Transverse colon (tissue), 4 donors: ENCODE results near the gene PLA2G5. TPM values are rescaled to one million over a fixed set of nuclear protein-coding genes. Genes with fewer than 3 reads are reported as not detected.

Experiments
- DNase-seq: peaks from one replicate; pipeline ENCODE4 v3.0.0-alpha.2; 2019
- H3K27ac ChIP-seq, 4 donors: fragments of 200-600 bp; sonication (generic); 2 replicates each; pipeline ENCODE4 v1.5.1; 2016 to 2018; ENCODE audit warnings: inconsistent platforms in 4 of 4
- H3K27me3 ChIP-seq: fragments of 200-600 bp; sonication (generic); 2 replicates; pipeline ENCODE4 v1.5.1; 2017; ENCODE audit warnings: inconsistent platforms
- H3K36me3 ChIP-seq, 4 donors: fragments of 200-600 bp; sonication (generic); 2 replicates each; pipeline ENCODE4 v1.5.1; 2017 to 2019; ENCODE audit warnings: inconsistent platforms in 4 of 4
- H3K4me1 ChIP-seq, 4 donors: fragments of 200-600 bp; sonication (generic); 2 replicates each; pipeline ENCODE4 v1.5.1; 2017 to 2020; ENCODE audit warnings: inconsistent platforms in 4 of 4
- H3K4me3 ChIP-seq, 4 donors: fragments of 200-600 bp; sonication (generic); 1 replicate in 1 of 4; 2 replicates in 3 of 4; pipeline versions ENCODE4 v1.5.1 to v1.6.1; 2017 to 2019; ENCODE audit warnings: inconsistent platforms in 4 of 4
- H3K9me3 ChIP-seq, 2 donors: fragments of 200-600 bp; sonication (generic); 2 replicates each; pipeline ENCODE4 v1.5.1; 2017 to 2019; ENCODE audit warnings: inconsistent platforms in 2 of 2
- EP300 ChIP-seq: sonication (generic); formaldehyde crosslinking; IDR thresholded peaks from one replicate; pipeline ENCODE4 v1.6.1; 2017; ENCODE audit warnings: antibody characterized with exemption, low read depth
- POLR2A ChIP-seq: fragments of 450-650 bp; IDR thresholded peaks from one replicate; pipeline ENCODE4 v1.6.1; 2016; ENCODE audit warnings: antibody characterized with exemption, mild to moderate bottlenecking, moderate library complexity
- POLR2AphosphoS5 ChIP-seq, 3 donors: sonication (generic); formaldehyde crosslinking; IDR thresholded peaks; one replicate each; pipeline ENCODE4 v1.6.1; 2016; ENCODE audit warnings: antibody characterized with exemption in 3 of 3
- WGBS, 2 donors: methylation state at CpG; one replicate each; pipeline ENCODE4 v1.1.5; 2018; ENCODE audit warnings: low coverage in 1 of 2; 5-methylcytosine and 5-hydroxymethylcytosine counted together
- in situ Hi-C, 4 donors: fragments of 200-750 bp; cut with MboI; loops; one replicate each; pipeline versions ENCODE4 v1.15.0 to v1.15.1; 2017; ENCODE audit warnings: low sequenced_read_pairs in 3 of 4, low pct_ligation_motif_present in 1 of 4, low pct_unique_long_range_greater_than_20kb in 1 of 4
- intact Hi-C: fragments of 100-400 bp; cut with DNase I; formaldehyde crosslinking; loops from one replicate; pipeline ENCODE4 v1.15.1; 2023; ENCODE audit warnings: low total_unique reads
- total RNA-seq, 4 donors: library from RNA; depleted of rRNA; stranded (reverse); fragments of >200 nt; gene quantifications; one replicate each; pipeline ENCODE4 v1.1.0, GENCODE V29; 2016
- TF ChIP-seq, protein P1 (sequence below), 5 experiments: fragments of 200-600 bp in 3 of 5; fragments of 450-650 bp in 2 of 5; sonication (generic) in 3 of 5; IDR thresholded peaks; 1 replicate in 2 of 5; 2 replicates in 3 of 5; pipeline ENCODE4 v1.5.1; 2016 to 2017; ENCODE audit warnings: antibody characterized with exemption in 5 of 5, inconsistent platforms in 3 of 5, mild to moderate bottlenecking in 2 of 5, moderate library complexity in 1 of 5

The PLA2G5 gene
- total RNA-seq, 4 donors from 2014 or later: 0.60 to 3.1 (median 2.9) TPM; not detected in 1

DNA sequence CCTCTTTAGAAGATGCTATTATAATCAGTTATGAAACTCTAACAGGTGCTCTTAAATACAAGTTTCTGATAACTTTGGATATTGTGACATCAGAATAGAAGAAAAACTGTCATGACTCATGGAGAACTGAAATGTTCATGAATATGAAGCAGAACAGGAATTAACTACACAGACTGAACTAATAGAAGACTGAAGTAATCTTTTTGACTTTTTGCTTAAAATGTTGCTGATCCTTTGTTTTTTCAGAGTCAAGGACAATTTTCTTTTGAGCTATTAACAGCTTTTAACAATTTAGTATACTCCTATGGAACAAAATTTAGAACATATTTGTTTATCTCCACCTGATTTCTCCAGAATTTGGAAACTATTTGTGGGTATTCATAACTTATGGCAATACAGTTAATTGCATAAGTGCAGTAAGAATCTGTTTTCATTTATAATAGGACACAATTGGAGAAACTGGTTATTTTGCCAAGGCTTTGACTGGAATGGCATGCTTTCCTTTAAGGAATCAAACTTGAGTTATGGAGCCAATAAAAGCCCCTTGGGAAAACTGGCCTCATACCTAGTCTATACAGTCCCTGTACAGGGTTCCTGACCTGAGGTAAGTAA, 18.7 kb upstream of the PLA2G5 start:
- Histone ChIP-seq H3K4me1 (no peaks in the 10 kb centered on the region), H3K36me3 (no peaks in the 10 kb centered on the region), H3K27me3 (no peaks in the 10 kb centered on the region), H3K9me3 (peaks cover 9 to 10% of the 10 kb centered on the region in 2 donors), H3K4me3 (no peak overlapping the region), H3K27ac (no peak overlapping the region)
- intact Hi-C loops (no loop called here), in situ Hi-C loops (no loop called here)
- no peak for DNase-seq
- TF ChIP-seq, protein P1, sequence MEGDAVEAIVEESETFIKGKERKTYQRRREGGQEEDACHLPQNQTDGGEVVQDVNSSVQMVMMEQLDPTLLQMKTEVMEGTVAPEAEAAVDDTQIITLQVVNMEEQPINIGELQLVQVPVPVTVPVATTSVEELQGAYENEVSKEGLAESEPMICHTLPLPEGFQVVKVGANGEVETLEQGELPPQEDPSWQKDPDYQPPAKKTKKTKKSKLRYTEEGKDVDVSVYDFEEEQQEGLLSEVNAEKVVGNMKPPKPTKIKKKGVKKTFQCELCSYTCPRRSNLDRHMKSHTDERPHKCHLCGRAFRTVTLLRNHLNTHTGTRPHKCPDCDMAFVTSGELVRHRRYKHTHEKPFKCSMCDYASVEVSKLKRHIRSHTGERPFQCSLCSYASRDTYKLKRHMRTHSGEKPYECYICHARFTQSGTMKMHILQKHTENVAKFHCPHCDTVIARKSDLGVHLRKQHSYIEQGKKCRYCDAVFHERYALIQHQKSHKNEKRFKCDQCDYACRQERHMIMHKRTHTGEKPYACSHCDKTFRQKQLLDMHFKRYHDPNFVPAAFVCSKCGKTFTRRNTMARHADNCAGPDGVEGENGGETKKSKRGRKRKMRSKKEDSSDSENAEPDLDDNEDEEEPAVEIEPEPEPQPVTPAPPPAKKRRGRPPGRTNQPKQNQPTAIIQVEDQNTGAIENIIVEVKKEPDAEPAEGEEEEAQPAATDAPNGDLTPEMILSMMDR (IDR thresholded peaks at IDR 0.05): no peak
- no peak for TF ChIP-seq POLR2AphosphoS5 (IDR thresholded peaks at IDR 0.05)
- TF ChIP-seq POLR2A: no peak

DNA sequence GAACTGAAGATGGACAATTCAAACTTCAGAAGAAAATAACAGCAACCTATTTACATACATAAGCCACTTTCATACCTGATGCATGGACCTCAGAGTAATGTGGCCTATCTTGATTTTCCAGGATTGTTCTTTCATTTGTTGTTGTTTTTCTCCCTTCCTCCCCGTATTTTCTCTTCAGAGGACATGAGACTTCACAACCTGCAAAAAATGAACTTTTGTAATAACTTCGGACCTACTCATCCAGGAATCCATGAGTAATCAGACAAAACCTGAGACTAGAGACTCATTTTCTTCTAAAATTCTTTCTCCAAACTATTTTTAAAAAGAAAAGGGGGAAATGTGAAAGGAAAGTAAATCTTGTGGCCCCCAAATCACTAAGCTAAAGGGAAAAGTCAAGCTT, 17.6 kb upstream of the PLA2G5 start:
- Histone ChIP-seq H3K27me3 (no peaks in the 10 kb centered on the region), H3K4me1 (no peaks in the 10 kb centered on the region), H3K36me3 (no peaks in the 10 kb centered on the region), H3K27ac (no peak overlapping the region), H3K4me3 (no peak overlapping the region), H3K9me3 (peaks cover 9 to 10% of the 10 kb centered on the region in 2 donors)
- in situ Hi-C loops (no loop called here), intact Hi-C loops (no loop called here)
- TF ChIP-seq EP300: no peak
- TF ChIP-seq POLR2A: no peak
- no peak for TF ChIP-seq POLR2AphosphoS5 (IDR thresholded peaks at IDR 0.05)
- TF ChIP-seq, protein P1 (IDR thresholded peaks at IDR 0.05): no peak
- 64 to 74% methylated on average over 2 of the region's 2 CpGs for WGBS, 2 donors
- no peak for DNase-seq

DNA sequence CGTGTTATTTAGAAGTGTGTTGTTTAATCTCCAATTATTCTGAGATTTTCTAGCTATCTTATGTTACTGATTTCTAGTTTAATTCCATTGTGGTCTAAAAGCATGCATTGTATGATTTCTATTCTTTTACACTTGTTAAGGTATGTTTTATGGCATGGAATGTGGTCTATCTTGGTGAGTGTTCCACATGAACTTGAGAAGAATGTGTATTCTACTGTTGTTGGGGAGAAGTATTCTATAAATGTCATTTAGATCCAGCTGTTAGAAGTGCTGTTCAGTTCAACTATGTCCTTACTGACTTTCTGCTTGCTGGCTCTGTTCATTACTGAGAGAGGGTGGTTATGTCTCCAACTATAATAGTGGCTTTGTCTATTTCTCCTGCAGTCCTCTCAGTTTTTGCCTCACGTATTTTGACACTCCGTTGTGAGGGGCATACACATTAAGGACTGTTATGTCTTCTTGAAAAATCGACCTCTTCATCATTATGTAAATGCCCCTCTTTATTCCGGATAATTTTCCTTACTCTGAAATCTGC, 12.0 kb upstream of the PLA2G5 start:
- no peak for TF ChIP-seq POLR2A
- no peak for TF ChIP-seq EP300
- no peak for TF ChIP-seq POLR2AphosphoS5 (IDR thresholded peaks at IDR 0.05)
- TF ChIP-seq, protein P1 (IDR thresholded peaks at IDR 0.05): no peak
- DNase-seq: no peak
- in situ Hi-C loops (no loop called here), intact Hi-C loops (no loop called here)
- Histone ChIP-seq H3K4me3 (no peak overlapping the region), H3K9me3 (no peaks in the 10 kb centered on the region), H3K36me3 (no peaks in the 10 kb centered on the region), H3K4me1 (peaks cover 0 to 20% (median 0%) of the 10 kb centered on the region in 4 donors), H3K27ac (no peak overlapping the region), H3K27me3 (no peaks in the 10 kb centered on the region)
- WGBS, 2 donors: 60 to 62% methylated on average over 4 to 5 of the region's 5 CpGs

DNA sequence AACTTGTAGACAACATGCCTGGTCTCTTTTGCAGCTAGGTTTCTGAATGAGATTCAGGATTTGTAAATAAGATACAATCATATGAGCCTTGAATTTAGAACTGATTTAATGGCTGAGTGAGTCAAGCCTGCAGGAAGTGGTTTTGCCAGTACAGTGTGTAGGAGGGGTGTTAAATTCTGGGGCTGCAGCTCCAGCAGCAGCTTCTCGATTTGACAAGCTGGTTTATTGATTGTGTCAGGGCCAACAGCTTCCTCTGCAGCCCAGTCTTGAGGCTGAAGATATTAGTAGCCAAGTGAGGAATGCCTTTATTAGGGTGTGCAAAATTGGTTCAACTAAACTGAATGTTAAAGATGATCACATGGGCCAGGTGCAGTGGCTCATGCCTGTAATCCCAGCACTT, 11.5 kb upstream of the PLA2G5 start:
- 0 to 12% methylated on average over 1 of the region's 1 CpG for WGBS, 2 donors
- no peak for DNase-seq
- in situ Hi-C loops (no loop called here), intact Hi-C loops (no loop called here)
- H3K9me3 ChIP-seq: no peaks in the 10 kb centered on the region
- no peaks in the 10 kb centered on the region for H3K36me3 ChIP-seq
- H3K4me3 ChIP-seq: no peak overlapping the region
- no peak overlapping the region for H3K27ac ChIP-seq
- H3K4me1 ChIP-seq: peaks cover 0 to 20% (median 0%) of the 10 kb centered on the region in 4 donors
- no peaks in the 10 kb centered on the region for H3K27me3 ChIP-seq
- TF ChIP-seq EP300 (no peak), POLR2A (no peak), POLR2AphosphoS5 (IDR thresholded peaks at IDR 0.05) (no peak)
- TF ChIP-seq, protein P1 (IDR thresholded peaks at IDR 0.05): no peak
